IMR-90 (cell line): Measurements from ENCODE around the gene SUGCT. TPM values are rescaled to one million over a fixed set of nuclear protein-coding genes. Genes with fewer than 3 reads are reported as not detected.

ENCODE experiments used
- ATAC-seq: fragments of 200-7000 bp; cut with Tn5 transposase; 2 replicates; pipeline ENCODE4 v1.9.1; 2020; ENCODE audit warnings: low read depth, mild to moderate bottlenecking, moderate library complexity
- BruUV-seq: library from RNA; stranded (reverse); fragments of 400-500 nt; replicated peaks from 2 replicates; lab custom pipeline; 2021; lab: Mats Ljungman, UMichigan
- CTCF ChIA-PET: fragments of 300-600 bp; formaldehyde crosslinking; extraction: SDS; loops from one replicate; lab custom pipeline; 2021; ENCODE audit warnings: antibody characterized with exemption; lab: Yijun Ruan, JAX
- POLR2A ChIA-PET: fragments of 300-600 bp; sonication (Branson Sonifier 250); formaldehyde crosslinking; loops from one replicate; lab custom pipeline; 2022; ENCODE audit warnings: antibody characterized with exemption; ENCODE audit not compliant: unreplicated experiment; lab: Charles Lee
- DNase-seq: peaks from one replicate; pipeline ENCODE4 v3.0.0; 2013
- H2AFZ ChIP-seq: replicated peaks from 2 replicates; pipeline ENCODE3; 2013; ENCODE audit warnings: low read length, mild to moderate bottlenecking; ENCODE audit not compliant: poor library complexity
- H2AK5ac ChIP-seq: 2 replicates; pipeline ENCODE4 v1.6.1; 2013; ENCODE audit warnings: low read depth, low read length, inconsistent platforms
- H2AK9ac ChIP-seq: replicated peaks from 2 replicates; pipeline ENCODE3; 2013; ENCODE audit warnings: mild to moderate bottlenecking, low read depth, low read length, moderate library complexity; ENCODE audit not compliant: poor library complexity
- H2BK120ac ChIP-seq: 2 replicates; pipeline ENCODE4 v1.6.1; 2013; ENCODE audit warnings: low read depth, low read length, inconsistent platforms
- H2BK15ac ChIP-seq: 3 replicates; pipeline ENCODE4 v1.6.1; 2013; ENCODE audit warnings: low read depth, low read length, inconsistent platforms
- H2BK20ac ChIP-seq: 2 replicates; pipeline ENCODE4 v1.6.1; 2013; ENCODE audit warnings: low read depth, mild to moderate bottlenecking, inconsistent platforms, low read length, moderate library complexity
- H2BK5ac ChIP-seq: 2 replicates; pipeline ENCODE4 v1.6.1; 2013; ENCODE audit warnings: mild to moderate bottlenecking, low read depth, low read length, inconsistent platforms; ENCODE audit not compliant: poor library complexity, severe bottlenecking
- H3K14ac ChIP-seq: replicated peaks from 2 replicates; pipeline ENCODE4 v1.6.1; 2013; ENCODE audit warnings: low read depth, low read length, inconsistent platforms
- H3K18ac ChIP-seq: 2 replicates; pipeline ENCODE4 v1.6.1; 2013; ENCODE audit warnings: low read depth, low read length, control low read depth
- H3K23ac ChIP-seq: 2 replicates; pipeline ENCODE4 v1.6.1; 2013; ENCODE audit warnings: low read depth, low read length, inconsistent platforms
- H3K27ac ChIP-seq: 2 replicates; pipeline ENCODE4 v1.5.1; 2013; ENCODE audit warnings: mild to moderate bottlenecking, control low read depth, low read length; ENCODE audit not compliant: insufficient read depth
- H3K27me3 ChIP-seq: 2 replicates; pipeline ENCODE4 v1.6.1; 2013; ENCODE audit warnings: low read length; ENCODE audit not compliant: control insufficient read depth, insufficient read depth
- H3K36me3 ChIP-seq: 2 replicates; pipeline ENCODE4 v1.6.1; 2013; ENCODE audit warnings: low read length, mixed read lengths; ENCODE audit not compliant: control insufficient read depth, insufficient read depth
- H3K4ac ChIP-seq: 2 replicates; pipeline ENCODE4 v1.6.1; 2013; ENCODE audit warnings: low read depth, low read length, inconsistent platforms
- H3K4me1 ChIP-seq: 2 replicates; pipeline ENCODE4 v1.6.1; 2013; ENCODE audit warnings: low read length, mixed read lengths; ENCODE audit not compliant: control insufficient read depth, insufficient read depth
- H3K4me2 ChIP-seq: 2 replicates; pipeline ENCODE4 v1.6.1; 2013; ENCODE audit warnings: low read depth, mild to moderate bottlenecking, control low read depth, low read length, moderate library complexity
- H3K4me3 ChIP-seq: 2 replicates; pipeline ENCODE4 v1.5.1; 2013; ENCODE audit warnings: low read depth, mild to moderate bottlenecking, control low read depth, low read length, moderate library complexity; ENCODE audit not compliant: insufficient read depth
- H3K56ac ChIP-seq: 2 replicates; pipeline ENCODE4 v1.6.1; 2013; ENCODE audit warnings: low read length, inconsistent platforms; ENCODE audit not compliant: insufficient read depth; ENCODE audit errors: extremely low read depth
- H3K79me1 ChIP-seq, 2 experiments: 2 replicates each; pipeline ENCODE4 v1.6.1; 2013; ENCODE audit warnings: low read length in 2 of 2, inconsistent platforms in 1 of 2, low read depth in 1 of 2
- H3K9ac ChIP-seq: 2 replicates; pipeline ENCODE4 v1.6.1; 2013; ENCODE audit warnings: low read depth, low read length, control low read depth
- H3K9me1 ChIP-seq: 2 replicates; pipeline ENCODE4 v1.6.1; 2013; ENCODE audit warnings: low read length, inconsistent platforms; ENCODE audit not compliant: insufficient read depth
- H3K9me3 ChIP-seq: 2 replicates; pipeline ENCODE4 v1.6.1; 2013; ENCODE audit warnings: low read length; ENCODE audit not compliant: control insufficient read depth, insufficient read depth
- H4K20me1 ChIP-seq: 2 replicates; pipeline ENCODE4 v1.6.1; 2013; ENCODE audit warnings: low read length, inconsistent platforms; ENCODE audit not compliant: insufficient read depth
- H4K5ac ChIP-seq: 2 replicates; pipeline ENCODE4 v1.6.1; 2013; ENCODE audit warnings: mild to moderate bottlenecking, low read depth, low read length, control low read depth
- H4K8ac ChIP-seq, 2 experiments: 2 replicates each; pipeline ENCODE4 v1.6.1; 2013; ENCODE audit warnings: low read depth in 2 of 2, low read length in 2 of 2, control low read depth in 1 of 2, inconsistent platforms in 1 of 2
- H4K91ac ChIP-seq: 2 replicates; pipeline ENCODE4 v1.6.1; 2013; ENCODE audit warnings: low read depth, low read length, inconsistent platforms; ENCODE audit not compliant: insufficient read depth
- BHLHE40 ChIP-seq: fragments of 150-350 bp; IDR thresholded peaks from 2 replicates; pipeline ENCODE4 v1.6.1; 2016; ENCODE audit warnings: mild to moderate bottlenecking, low read depth, low read length
- CEBPB ChIP-seq: IDR thresholded peaks from 2 replicates; pipeline ENCODE4 v1.6.1; 2012; ENCODE audit warnings: low read depth, low read length, improper control_type of control experiment
- CHD1 ChIP-seq: IDR thresholded peaks from 2 replicates; pipeline ENCODE4 v1.6.1; 2012; ENCODE audit warnings: low read depth, low read length, improper control_type of control experiment
- CTCF ChIP-seq: conservative IDR thresholded peaks from 2 replicates; pipeline ENCODE4 v1.5.1; 2012; ENCODE audit warnings: mild to moderate bottlenecking, low read depth, low read length, improper control_type of control experiment
- ELK1 ChIP-seq: fragments of 150-350 bp; IDR thresholded peaks from 2 replicates; pipeline ENCODE4 v1.6.1; 2016; ENCODE audit warnings: low read depth, mild to moderate bottlenecking, low read length, moderate library complexity, borderline replicate concordance
- FOS ChIP-seq: fragments of 150-350 bp; IDR thresholded peaks from 2 replicates; pipeline ENCODE4 v1.6.1; 2016; ENCODE audit warnings: low read depth, low read length
- MAFK ChIP-seq: IDR thresholded peaks from 2 replicates; pipeline ENCODE4 v1.6.1; 2012; ENCODE audit warnings: low read depth, low read length, improper control_type of control experiment
- MAZ ChIP-seq: IDR thresholded peaks from 2 replicates; pipeline ENCODE4 v1.6.1; 2012; ENCODE audit warnings: low read depth, mild to moderate bottlenecking, low read length, improper control_type of control experiment, moderate library complexity, borderline replicate concordance
- MXI1 ChIP-seq: IDR thresholded peaks from 2 replicates; pipeline ENCODE4 v1.6.1; 2012; ENCODE audit warnings: low read depth, mild to moderate bottlenecking, low read length, moderate library complexity, borderline replicate concordance
- NFE2L2 ChIP-seq: fragments of 150-350 bp; IDR thresholded peaks from 2 replicates; pipeline ENCODE4 v1.6.1; 2016; ENCODE audit warnings: low read depth, mild to moderate bottlenecking, low read length
- POLR2A ChIP-seq: IDR thresholded peaks from 2 replicates; pipeline ENCODE4 v1.6.1; 2012; ENCODE audit warnings: mild to moderate bottlenecking, low read depth, low read length
- RAD21 ChIP-seq: IDR thresholded peaks from 2 replicates; pipeline ENCODE4 v1.6.1; 2012; ENCODE audit warnings: low read length, improper control_type of control experiment
- RCOR1 ChIP-seq: IDR thresholded peaks from 2 replicates; pipeline ENCODE4 v1.6.1; 2012; ENCODE audit warnings: mild to moderate bottlenecking, low read length, improper control_type of control experiment; ENCODE audit not compliant: insufficient replicate concordance
- RFX5 ChIP-seq: IDR thresholded peaks from 2 replicates; pipeline ENCODE4 v1.8.0; 2012; ENCODE audit warnings: low read depth, mild to moderate bottlenecking, low read length, moderate library complexity
- SMC3 ChIP-seq: fragments of 150-350 bp; IDR thresholded peaks from 2 replicates; pipeline ENCODE4 v1.6.1; 2016; ENCODE audit warnings: low read depth, mild to moderate bottlenecking, antibody characterized with exemption, low read length, moderate library complexity
- WGBS, 2 experiments: methylation state at CpG; one replicate each; pipeline versions ENCODE4 v1.1.5 to v1.1.7; 2013; ENCODE audit warnings: missing lambda C conversion rate in 2 of 2; ENCODE audit not compliant: insufficient read length in 1 of 2; ENCODE audit errors: extremely low coverage in 2 of 2; 5-methylcytosine and 5-hydroxymethylcytosine counted together
- dilution Hi-C: fragments of 300-500 bp; cut with HindIII; formaldehyde crosslinking; loops from one replicate; pipeline ENCODE4 v1.14.3; 2018; ENCODE audit warnings: low sequenced_read_pairs; ENCODE audit not compliant: unreplicated experiment
- in situ Hi-C: fragments of 300-500 bp; cut with MboI; formaldehyde crosslinking; loops from 3 replicates; pipeline ENCODE4 v1.14.3; 2019; ENCODE audit warnings: low sequenced_read_pairs, inconsistent platforms, mixed read lengths
- intact Hi-C: fragments of 100-400 bp; cut with micrococcal nuclease; formaldehyde crosslinking; loops from 2 replicates; pipeline ENCODE4 v1.10.0; 2022
- polyA plus RNA-seq, 3 experiments: library from polyadenylated mRNA; depleted of rRNA; stranded (reverse); fragments of >200 nt; gene quantifications; 2 replicates each; pipeline ENCODE4 v1.2.3, GENCODE V29; 2012; ENCODE audit warnings: low replicate concordance in 1 of 3
- total RNA-seq: library from RNA; depleted of rRNA; stranded (reverse); fragments of >200 nt; gene quantifications from 2 replicates; pipeline ENCODE4 v1.2.3, GENCODE V29; 2012
- TF ChIP-seq, protein P1 (sequence below): fragments of 150-350 bp; IDR thresholded peaks from 2 replicates; pipeline ENCODE4 v1.6.1; 2017; ENCODE audit warnings: mild to moderate bottlenecking, antibody characterized with exemption, low read length, low read depth

Gene SUGCT
- total and polyA plus RNA-seq, 2 of the 4 experiments (the other 2 are of a cell fraction), result 5.9 to 8.3 TPM

- CTCF ChIA-PET, result no interaction called here
- Histone ChIP-seq H2AK9ac (no peak overlapping the region), H3K4ac (no peak overlapping the region), H4K91ac (no peak overlapping the region), H4K20me1 (no peaks in the 10 kb centered on the region), H3K9me1 (no peaks in the 10 kb centered on the region), H3K27ac (no peak overlapping the region), H3K4me3 (no peak overlapping the region), H4K8ac (no peak overlapping the region), H2BK20ac (no peak overlapping the region), H3K4me2 (no peak overlapping the region), H3K14ac (no peak overlapping the region), H3K9ac (no peak overlapping the region), H2BK15ac (no peak overlapping the region), H2BK5ac (no peak overlapping the region), H4K5ac (no peak overlapping the region), H3K56ac (no peak overlapping the region), H2AK5ac (no peak overlapping the region), H2AFZ (no peak overlapping the region), H3K4me1 (peaks cover 6% of the 10 kb centered on the region), H2BK120ac (no peak overlapping the region), H3K27me3 (no peaks in the 10 kb centered on the region), H3K36me3 (no peaks in the 10 kb centered on the region), H3K9me3 (no peaks in the 10 kb centered on the region), H3K79me1 (no peaks in the 10 kb centered on the region), H3K18ac (no peak overlapping the region), H3K23ac (no peak overlapping the region)
- DNase-seq, result no peak
- POLR2A ChIA-PET, result no interaction called here
- dilution Hi-C loops, result no loop called here
- intact Hi-C loops, result no loop called here
- in situ Hi-C loops, result no loop called here
- no peak for TF ChIP-seq RCOR1
- TF ChIP-seq ELK1, result no peak
- no peak for TF ChIP-seq MAFK
- TF ChIP-seq SMC3, result no peak
- no peak for TF ChIP-seq RAD21
- no peak for TF ChIP-seq NFE2L2
- TF ChIP-seq, protein P1, sequence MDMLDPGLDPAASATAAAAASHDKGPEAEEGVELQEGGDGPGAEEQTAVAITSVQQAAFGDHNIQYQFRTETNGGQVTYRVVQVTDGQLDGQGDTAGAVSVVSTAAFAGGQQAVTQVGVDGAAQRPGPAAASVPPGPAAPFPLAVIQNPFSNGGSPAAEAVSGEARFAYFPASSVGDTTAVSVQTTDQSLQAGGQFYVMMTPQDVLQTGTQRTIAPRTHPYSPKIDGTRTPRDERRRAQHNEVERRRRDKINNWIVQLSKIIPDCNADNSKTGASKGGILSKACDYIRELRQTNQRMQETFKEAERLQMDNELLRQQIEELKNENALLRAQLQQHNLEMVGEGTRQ, result no peak
- no peak for TF ChIP-seq RFX5
- no peak for TF ChIP-seq CTCF
- TF ChIP-seq CHD1, result no peak
- TF ChIP-seq MAZ, result no peak
- TF ChIP-seq MXI1, result no peak
- no peak for TF ChIP-seq FOS
- no peak for TF ChIP-seq CEBPB
- TF ChIP-seq POLR2A, result no peak
- no peak for TF ChIP-seq BHLHE40
- no TSS peak for BruUV-seq
- WGBS, 2 experiments, result no CpG with 5 or more reads among the region's 2 CpGs
- no peak for ATAC-seq
These were observed 169.2 kb downstream of the SUGCT start for GRCh38 chr7:40303996-40304395.
